BE2C (cell line): Measurements from ENCODE around the gene ARHGAP24.

Experiments
- DNase-seq: peaks from one replicate; pipeline ENCODE4 v3.0.0-alpha.2; 2020
- H3K27me3 ChIP-seq: fragments of 250-450 bp; sonication (Bioruptor Pico); 2 replicates; pipeline ENCODE4 v1.5.1; 2020; ENCODE audit warnings: mild to moderate bottlenecking
- H3K36me3 ChIP-seq: fragments of 250-450 bp; sonication (Bioruptor Pico); 2 replicates; pipeline ENCODE4 v1.5.1; 2020; ENCODE audit warnings: mild to moderate bottlenecking
- H3K4me1 ChIP-seq: fragments of 250-450 bp; sonication (Bioruptor Pico); 2 replicates; pipeline ENCODE4 v1.5.1; 2020
- H3K4me3 ChIP-seq: 2 replicates; pipeline ENCODE4 v1.5.1; 2011; ENCODE audit warnings: low read depth, low read length
- H3K9me3 ChIP-seq: fragments of 250-450 bp; sonication (Bioruptor Pico); 2 replicates; pipeline ENCODE4 v1.5.1; 2020
- CTCF ChIP-seq: IDR thresholded peaks from 2 replicates; pipeline ENCODE4 v1.5.1; 2012; ENCODE audit warnings: mild to moderate bottlenecking, low read depth, low read length

The ARHGAP24 gene

GRCh38 chr4:85595796-85596559, 121.0 kb downstream of the ARHGAP24 start:
- H3K4me3 ChIP-seq = no peak overlapping the region
- no peak for TF ChIP-seq CTCF
- H3K27me3 ChIP-seq = no peaks in the 10 kb centered on the region
- no peaks in the 10 kb centered on the region for H3K4me1 ChIP-seq
- H3K36me3 ChIP-seq = no peaks in the 10 kb centered on the region
- no peaks in the 10 kb centered on the region for H3K9me3 ChIP-seq
- DNase-seq = no peak

DNA sequence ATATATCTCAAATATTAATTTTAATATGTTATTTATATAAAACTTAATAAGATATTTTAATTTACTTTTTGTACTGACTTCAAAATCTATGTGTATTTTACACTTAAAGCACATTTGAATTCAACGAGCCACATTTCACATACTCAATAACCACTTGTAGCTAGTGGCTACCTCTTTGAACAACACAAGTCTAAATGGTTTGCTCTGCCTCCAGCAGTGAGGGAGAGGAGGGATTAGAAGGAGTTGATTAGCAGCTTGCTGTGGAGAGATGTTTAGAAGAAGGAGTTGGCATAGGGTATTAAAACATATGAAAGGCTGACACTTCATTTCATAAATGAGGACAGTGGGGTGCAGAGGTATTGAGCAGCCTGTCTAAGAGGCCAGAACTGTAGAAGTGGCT, 124.0 kb downstream of the ARHGAP24 start:
- DNase-seq = no peak
- Histone ChIP-seq H3K9me3 (no peaks in the 10 kb centered on the region), H3K36me3 (no peaks in the 10 kb centered on the region), H3K4me3 (no peak overlapping the region), H3K27me3 (no peaks in the 10 kb centered on the region), H3K4me1 (peaks cover under 1% of the 10 kb centered on the region; the same call in 1 of the 2 replicates)
- no peak for TF ChIP-seq CTCF

- H3K27me3 ChIP-seq = no peaks in the 10 kb centered on the region
- peaks cover 5% of the 10 kb centered on the region; the same call in 1 of the 2 replicates for H3K4me1 ChIP-seq
- TF ChIP-seq CTCF = no peak
- no peak for DNase-seq
- no peaks in the 10 kb centered on the region for H3K36me3 ChIP-seq
- H3K4me3 ChIP-seq = no peak overlapping the region
- H3K9me3 ChIP-seq = no peaks in the 10 kb centered on the region
Measured at GRCh38 chr4:85600501-85600900, 125.6 kb downstream of the ARHGAP24 start.

DNA sequence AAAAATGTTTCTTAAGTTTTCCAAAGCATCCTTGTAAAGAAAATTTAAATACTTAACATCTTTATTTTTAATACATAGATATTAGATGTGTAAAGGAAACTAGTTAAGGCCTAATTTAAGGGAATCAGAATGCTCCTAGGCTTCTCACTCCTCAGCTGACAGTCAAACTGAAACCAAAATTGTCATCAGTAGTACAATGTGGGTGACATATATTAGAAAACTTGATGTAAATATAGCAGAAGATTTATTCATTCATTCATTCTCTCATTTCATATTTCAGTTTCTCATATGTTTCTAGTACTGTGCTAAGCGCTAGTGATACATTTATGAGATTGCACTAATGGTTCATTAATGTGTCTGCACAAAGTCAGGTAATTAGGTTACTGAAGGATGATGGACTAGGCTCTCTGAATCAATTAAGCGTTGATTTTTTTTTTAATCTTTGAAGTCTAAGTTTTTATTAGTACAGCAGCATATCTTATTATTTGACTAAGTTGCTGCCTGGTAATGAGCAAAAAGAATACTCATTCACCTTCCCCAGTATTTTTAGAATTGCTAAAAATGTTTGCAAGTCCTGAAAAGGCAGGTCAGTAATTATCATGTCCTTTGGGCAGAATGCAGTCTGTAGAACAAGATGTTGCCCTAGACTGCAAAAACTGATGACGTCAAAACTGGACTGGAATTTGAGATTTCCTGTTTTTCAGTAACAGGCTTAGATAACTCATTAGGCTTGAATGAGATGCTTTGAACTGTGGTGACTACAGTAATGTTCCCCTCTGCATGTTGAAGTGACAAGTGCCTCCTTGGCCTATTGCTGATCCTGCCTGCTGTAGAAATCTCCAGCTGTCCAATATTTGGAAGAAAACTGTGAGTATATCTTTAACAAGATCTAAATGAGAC, 128.7 kb downstream of the ARHGAP24 start:
- Histone ChIP-seq H3K4me3 (no peak overlapping the region), H3K27me3 (no peaks in the 10 kb centered on the region), H3K9me3 (no peaks in the 10 kb centered on the region), H3K36me3 (no peaks in the 10 kb centered on the region), H3K4me1 (peaks cover 5% of the 10 kb centered on the region; the same call in 1 of the 2 replicates)
- peak; percentile 14 for DNase-seq
- TF ChIP-seq CTCF = no peak

GRCh38 chr4:85606505-85606904, 131.6 kb downstream of the ARHGAP24 start:
- TF ChIP-seq CTCF = no peak
- DNase-seq = no peak
- no peak overlapping the region for H3K4me3 ChIP-seq
- no peaks in the 10 kb centered on the region for H3K9me3 ChIP-seq
- no peaks in the 10 kb centered on the region for H3K27me3 ChIP-seq
- peaks cover 5% of the 10 kb centered on the region; the same call in 1 of the 2 replicates for H3K4me1 ChIP-seq
- no peaks in the 10 kb centered on the region for H3K36me3 ChIP-seq
